IPS DF 6.9 (cell line): ENCODE data around the gene GTF3A.

Experiments used
- DNase-seq: peaks from one replicate; pipeline ENCODE4 v3.0.0-alpha.2; 2013; ENCODE audit warnings: low read depth, low spot score
- H3K27ac ChIP-seq: one replicate; pipeline ENCODE4 v1.5.1; 2013; ENCODE audit warnings: low read length, control low read depth
- H3K27me3 ChIP-seq: 2 replicates; pipeline ENCODE4 v1.6.1; 2013; ENCODE audit warnings: mild to moderate bottlenecking, low read length; ENCODE audit not compliant: control insufficient read depth, insufficient read depth
- H3K36me3 ChIP-seq: 2 replicates; pipeline ENCODE4 v1.6.1; 2013; ENCODE audit warnings: low read length; ENCODE audit not compliant: control insufficient read depth, insufficient read depth
- H3K4me1 ChIP-seq: 2 replicates; pipeline ENCODE4 v1.6.1; 2013; ENCODE audit warnings: low read length; ENCODE audit not compliant: control insufficient read depth, insufficient read depth
- H3K4me3 ChIP-seq: 2 replicates; pipeline ENCODE4 v1.5.1; 2013; ENCODE audit warnings: mild to moderate bottlenecking, low read length
- H3K9me3 ChIP-seq: 2 replicates; pipeline ENCODE4 v1.6.1; 2013; ENCODE audit warnings: low read length, inconsistent platforms; ENCODE audit not compliant: control insufficient read depth, insufficient read depth
- WGBS: extraction: QIAGEN DNeasy Blood & Tissue Kit; methylation state at CpG from one replicate; pipeline ENCODE4 v1.1.7; 2013; ENCODE audit warnings: mixed read lengths, missing lambda C conversion rate; ENCODE audit not compliant: insufficient read length, insufficient coverage; 5-methylcytosine and 5-hydroxymethylcytosine counted together

The GTF3A gene

GRCh38 chr13:27470075-27470820, 45.8 kb downstream of the GTF3A start:
- no CpG with 5 or more reads among the region's 5 CpGs for WGBS

GRCh38 chr13:27472441-27472840, 48.0 kb downstream of the GTF3A start:
- DNase-seq: no peak
- Histone ChIP-seq H3K4me3 (no peak overlapping the region), H3K9me3 (no peaks in the 10 kb centered on the region), H3K4me1 (no peaks in the 10 kb centered on the region), H3K27me3 (no peaks in the 10 kb centered on the region), H3K27ac (no peak overlapping the region), H3K36me3 (no peaks in the 10 kb centered on the region)
- no CpG with 5 or more reads among the region's 2 CpGs for WGBS

More at GRCh38 chr13:27470075-27470820, 45.8 kb downstream of the GTF3A start:
- no peak for DNase-seq
- H3K36me3 ChIP-seq: no peaks in the 10 kb centered on the region
- no peaks in the 10 kb centered on the region for H3K4me1 ChIP-seq
- H3K4me3 ChIP-seq: no peak overlapping the region
- H3K27ac ChIP-seq: no peak overlapping the region
- H3K9me3 ChIP-seq: no peaks in the 10 kb centered on the region
- H3K27me3 ChIP-seq: no peaks in the 10 kb centered on the region

- Histone ChIP-seq H3K9me3 (no peaks in the 10 kb centered on the region), H3K36me3 (no peaks in the 10 kb centered on the region), H3K4me3 (no peak overlapping the region), H3K27ac (no peak overlapping the region), H3K27me3 (no peaks in the 10 kb centered on the region), H3K4me1 (no peaks in the 10 kb centered on the region)
- no peak for DNase-seq
- no CpG with 5 or more reads among the region's 3 CpGs for WGBS
Observed at GRCh38 chr13:27472941-27473340, 48.5 kb downstream of the GTF3A start.

- Histone ChIP-seq H3K27me3 (no peaks in the 10 kb centered on the region), H3K9me3 (no peaks in the 10 kb centered on the region), H3K4me3 (no peak overlapping the region), H3K36me3 (no peaks in the 10 kb centered on the region), H3K4me1 (no peaks in the 10 kb centered on the region), H3K27ac (no peak overlapping the region)
- DNase-seq: no peak
- no CpG with 5 or more reads among the region's 13 CpGs for WGBS
Observed at GRCh38 chr13:27474751-27475268, 50.4 kb downstream of the GTF3A start.

GRCh38 chr13:27476943-27477703, 52.7 kb downstream of the GTF3A start:
- DNase-seq: no peak
- Histone ChIP-seq H3K27ac (no peak overlapping the region), H3K4me3 (no peak overlapping the region), H3K36me3 (no peaks in the 10 kb centered on the region), H3K27me3 (no peaks in the 10 kb centered on the region), H3K9me3 (no peaks in the 10 kb centered on the region), H3K4me1 (no peaks in the 10 kb centered on the region)
- WGBS: no CpG with 5 or more reads among the region's 10 CpGs

- Histone ChIP-seq H3K27me3 (no peaks in the 10 kb centered on the region), H3K36me3 (no peaks in the 10 kb centered on the region), H3K4me3 (no peak overlapping the region), H3K9me3 (no peaks in the 10 kb centered on the region), H3K27ac (no peak overlapping the region), H3K4me1 (no peaks in the 10 kb centered on the region)
- DNase-seq: peak; percentile 68
- no CpG with 5 or more reads among the region's 11 CpGs for WGBS
Observed at GRCh38 chr13:27481766-27482165, 57.3 kb downstream of the GTF3A start.

- no CpG with 5 or more reads among the region's 7 CpGs for WGBS
- no peak for DNase-seq
- Histone ChIP-seq H3K9me3 (no peaks in the 10 kb centered on the region), H3K4me1 (no peaks in the 10 kb centered on the region), H3K36me3 (no peaks in the 10 kb centered on the region), H3K27ac (no peak overlapping the region), H3K27me3 (no peaks in the 10 kb centered on the region), H3K4me3 (no peak overlapping the region)
Observed at GRCh38 chr13:27482983-27483382, 58.6 kb downstream of the GTF3A start.

- no CpG with 5 or more reads among the region's 11 CpGs for WGBS
Observed at GRCh38 chr13:27483421-27483820, 59.0 kb downstream of the GTF3A start.

More at GRCh38 chr13:27483421-27483820, 59.0 kb downstream of the GTF3A start:
- no peak overlapping the region for H3K27ac ChIP-seq
- no peaks in the 10 kb centered on the region for H3K9me3 ChIP-seq
- H3K4me1 ChIP-seq: no peaks in the 10 kb centered on the region
- no peaks in the 10 kb centered on the region for H3K27me3 ChIP-seq
- no peaks in the 10 kb centered on the region for H3K36me3 ChIP-seq
- no peak for DNase-seq
- no peak overlapping the region for H3K4me3 ChIP-seq
